Fibroblast of mammary gland (primary cell): ENCODE measurements around the gene KLK7.

Experiments used
- DNase-seq: peaks from one replicate; pipeline ENCODE4 v3.0.0-alpha.2; 2010; ENCODE audit warnings: low read depth
- H3K4me3 ChIP-seq: 2 replicates; pipeline ENCODE4 v1.5.1; 2011; ENCODE audit warnings: low read depth, mild to moderate bottlenecking, low read length, moderate library complexity; ENCODE audit not compliant: control insufficient read depth
- TF ChIP-seq, protein P1 (sequence below): conservative IDR thresholded peaks from 2 replicates; pipeline ENCODE4 v1.5.1; 2011; ENCODE audit warnings: low read depth, low read length, inconsistent platforms; ENCODE audit not compliant: control insufficient read depth, insufficient read depth

The KLK7 gene

DNA sequence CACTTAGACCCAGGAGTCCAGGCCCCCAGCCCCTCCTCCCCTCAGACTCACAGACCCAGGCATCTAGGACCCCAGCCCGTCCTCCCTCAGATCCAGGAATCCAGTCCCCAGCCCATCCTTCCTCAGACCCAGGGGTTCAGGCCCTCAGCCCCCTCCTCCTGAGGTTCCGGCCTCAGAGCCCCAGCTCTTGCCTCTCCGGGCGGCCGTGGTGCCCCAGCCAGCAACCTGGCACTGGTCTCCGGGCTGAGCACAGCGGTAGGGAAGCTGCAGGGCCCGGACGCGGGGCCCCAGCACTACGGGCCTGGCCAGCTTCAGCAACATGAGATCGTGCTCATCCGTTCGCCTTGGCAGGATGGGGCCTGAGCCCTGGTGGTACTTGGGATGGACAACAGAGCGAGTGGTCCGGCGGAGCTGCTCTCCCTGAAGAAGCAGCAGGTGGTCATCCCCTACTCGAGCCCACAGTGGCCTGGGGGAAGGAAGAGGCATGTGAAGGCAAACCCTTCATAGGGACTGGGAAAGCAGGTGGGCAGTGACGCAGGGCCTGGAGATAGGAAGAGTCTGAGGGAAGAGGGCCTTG lies 32.1 kb upstream of the KLK7 start:
- TF ChIP-seq, protein P1, sequence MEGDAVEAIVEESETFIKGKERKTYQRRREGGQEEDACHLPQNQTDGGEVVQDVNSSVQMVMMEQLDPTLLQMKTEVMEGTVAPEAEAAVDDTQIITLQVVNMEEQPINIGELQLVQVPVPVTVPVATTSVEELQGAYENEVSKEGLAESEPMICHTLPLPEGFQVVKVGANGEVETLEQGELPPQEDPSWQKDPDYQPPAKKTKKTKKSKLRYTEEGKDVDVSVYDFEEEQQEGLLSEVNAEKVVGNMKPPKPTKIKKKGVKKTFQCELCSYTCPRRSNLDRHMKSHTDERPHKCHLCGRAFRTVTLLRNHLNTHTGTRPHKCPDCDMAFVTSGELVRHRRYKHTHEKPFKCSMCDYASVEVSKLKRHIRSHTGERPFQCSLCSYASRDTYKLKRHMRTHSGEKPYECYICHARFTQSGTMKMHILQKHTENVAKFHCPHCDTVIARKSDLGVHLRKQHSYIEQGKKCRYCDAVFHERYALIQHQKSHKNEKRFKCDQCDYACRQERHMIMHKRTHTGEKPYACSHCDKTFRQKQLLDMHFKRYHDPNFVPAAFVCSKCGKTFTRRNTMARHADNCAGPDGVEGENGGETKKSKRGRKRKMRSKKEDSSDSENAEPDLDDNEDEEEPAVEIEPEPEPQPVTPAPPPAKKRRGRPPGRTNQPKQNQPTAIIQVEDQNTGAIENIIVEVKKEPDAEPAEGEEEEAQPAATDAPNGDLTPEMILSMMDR, result no peak
- no peak overlapping the region for H3K4me3 ChIP-seq
- no peak for DNase-seq

DNA sequence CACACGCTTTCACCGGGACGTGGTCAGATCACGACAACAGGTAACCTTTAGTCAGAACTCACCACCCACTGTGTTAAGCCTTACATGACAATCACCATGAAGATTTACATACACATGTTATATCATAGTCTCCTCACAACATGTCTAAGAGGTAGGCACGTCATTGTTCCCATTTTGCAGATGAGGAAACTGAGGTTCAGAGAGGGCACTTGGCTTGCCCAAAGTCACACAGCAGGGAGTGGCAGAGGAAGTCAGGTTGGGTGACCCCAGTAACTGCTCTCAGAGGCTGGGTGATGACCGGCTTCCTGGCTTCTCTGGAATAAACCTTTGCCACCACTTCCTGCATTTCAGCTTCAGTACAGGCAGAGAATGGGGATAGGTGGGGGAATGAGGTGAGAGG lies 30.5 kb upstream of the KLK7 start:
- no peak overlapping the region for H3K4me3 ChIP-seq
- no peak for DNase-seq
- TF ChIP-seq, protein P1, result no peak

DNA sequence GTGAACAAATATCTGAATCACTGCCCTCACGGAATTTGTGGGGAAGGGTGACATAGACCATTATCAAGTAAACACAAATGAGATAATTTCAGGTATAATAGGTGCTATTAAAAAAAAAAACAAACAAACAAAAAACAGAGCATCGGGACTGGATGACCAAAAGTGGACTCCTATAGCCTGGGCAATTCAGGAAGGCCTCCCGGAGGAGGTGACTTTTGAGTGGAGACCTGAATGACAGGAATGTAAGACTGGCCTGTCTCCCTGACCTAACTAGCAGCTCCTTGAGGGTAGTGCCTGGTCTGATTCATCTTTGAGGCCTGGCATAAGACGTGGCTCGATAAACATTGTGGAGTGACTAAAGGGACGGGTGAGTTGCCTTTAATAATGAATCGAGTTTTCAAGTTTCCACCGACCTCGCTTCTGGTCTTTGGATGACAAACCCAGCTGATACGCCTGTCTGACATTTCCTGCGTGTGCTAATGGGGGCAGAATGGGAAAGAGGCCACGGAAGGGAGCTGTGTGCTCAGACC lies 29.0 kb upstream of the KLK7 start:
- TF ChIP-seq, protein P1, result no peak
- H3K4me3 ChIP-seq, result no peak overlapping the region
- DNase-seq, result no peak

DNA sequence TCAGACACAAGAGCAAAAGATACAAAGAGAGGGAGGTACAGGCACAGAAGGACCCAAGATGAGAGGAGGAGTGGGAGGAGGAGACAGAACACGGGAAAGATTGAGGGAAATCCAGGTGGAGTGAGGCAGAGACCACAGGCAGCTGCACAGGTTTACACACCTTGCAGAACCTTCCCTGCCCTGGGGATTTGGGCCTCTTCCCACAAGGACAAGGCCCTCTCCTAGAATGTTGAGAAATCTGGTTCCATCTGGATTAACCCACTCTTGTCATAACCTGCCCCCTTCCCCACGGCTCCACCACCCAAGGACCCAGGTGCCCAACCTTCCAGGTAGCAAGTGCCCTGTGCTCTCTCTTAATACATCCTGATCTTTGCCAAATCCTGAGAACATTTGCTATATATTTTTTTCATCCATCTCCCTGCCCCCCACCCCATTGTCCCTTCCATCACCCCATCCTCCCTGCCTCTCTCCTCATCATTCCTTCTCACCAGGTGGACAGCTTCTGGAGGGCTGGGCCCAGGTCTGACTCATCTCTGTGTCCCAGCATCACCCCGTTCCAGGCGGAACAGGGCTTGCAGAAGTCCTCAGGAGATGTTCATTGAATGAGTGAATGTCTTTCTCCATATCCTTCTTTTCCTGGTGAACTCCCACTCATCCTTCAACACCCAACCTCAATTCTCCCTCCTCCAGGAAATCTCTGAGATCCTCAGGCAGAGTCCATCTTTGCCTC lies 26.5 kb upstream of the KLK7 start:
- DNase-seq, result no peak
- TF ChIP-seq, protein P1, result no peak
- no peak overlapping the region for H3K4me3 ChIP-seq

DNA sequence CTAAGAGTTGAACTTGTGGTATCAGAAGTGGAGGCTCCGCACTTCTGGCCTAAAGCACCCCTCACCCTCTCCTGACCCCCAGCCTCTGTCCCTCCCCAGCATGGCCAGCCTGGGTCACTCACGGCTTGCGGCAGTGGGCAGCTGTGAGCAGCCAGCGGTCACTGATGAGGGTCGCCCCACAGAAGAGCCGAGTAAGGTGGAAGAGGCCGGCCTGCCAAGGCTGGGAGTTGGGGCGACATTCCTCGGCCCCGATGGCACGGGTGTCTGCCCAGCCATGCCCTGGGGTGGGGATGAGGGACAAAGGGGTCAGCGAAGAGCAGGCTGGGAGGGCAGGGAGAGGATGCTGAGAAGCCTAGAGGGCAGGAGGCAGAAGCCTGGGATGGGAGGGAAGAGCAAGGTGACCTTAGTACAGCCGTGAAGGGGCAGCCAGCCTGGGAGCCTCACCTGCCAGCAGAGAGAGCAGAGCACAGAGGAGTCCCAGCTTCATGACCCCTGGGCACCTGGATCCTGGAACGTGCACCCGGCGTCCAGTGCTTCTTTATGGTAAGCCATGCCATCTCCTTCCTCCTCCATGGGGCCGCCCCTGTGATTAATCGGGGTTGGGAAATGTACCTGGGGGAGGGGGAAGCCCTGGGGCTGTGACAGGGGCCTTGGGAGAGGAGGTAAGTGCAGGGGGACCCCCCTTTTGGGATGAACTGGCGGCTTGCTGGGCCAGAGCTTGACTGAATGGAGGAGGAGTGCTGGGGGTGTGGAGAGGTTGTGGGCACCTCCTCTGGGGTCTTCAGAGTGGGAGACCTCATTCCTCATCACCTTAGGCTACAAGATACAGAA lies 25.6 kb upstream of the KLK7 start:
- TF ChIP-seq, protein P1, result no peak
- H3K4me3 ChIP-seq, result no peak overlapping the region

DNA sequence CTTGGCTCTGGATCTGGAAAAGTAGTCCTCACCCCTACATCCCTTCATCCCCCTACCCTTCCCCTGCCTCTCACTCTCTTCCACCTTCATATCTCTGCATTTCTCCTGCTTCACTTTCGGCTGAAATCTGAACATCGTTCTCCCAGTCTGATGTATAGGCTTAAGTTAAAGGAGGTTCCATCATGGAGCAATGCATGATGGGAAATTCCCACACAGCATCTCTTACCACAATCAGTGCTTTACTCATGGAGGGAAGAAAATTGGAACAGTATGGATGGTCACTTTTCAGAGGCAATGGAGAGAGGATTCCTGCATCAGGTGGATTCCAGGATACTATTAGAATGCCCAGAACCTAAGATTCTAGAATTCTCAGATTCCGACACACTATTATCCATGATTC lies 23.8 kb upstream of the KLK7 start:
- H3K4me3 ChIP-seq, result no peak overlapping the region
- DNase-seq, result no peak
- TF ChIP-seq, protein P1, result no peak

More for the DNA sequence above, 25.6 kb upstream of the KLK7 start:
- DNase-seq, result no peak
